HEK293 (cell line): ENCODE measurements around the gene CIB1.
A peak's percentile ranks its signal among the peaks of the same experiment; 100 is the strongest.

ENCODE experiments used
- ELK4 ChIP-seq: IDR thresholded peaks from 2 replicates; pipeline ENCODE4 v1.6.1; 2011; ENCODE audit warnings: mild to moderate bottlenecking, low read depth, low read length, borderline replicate concordance
- FEZF1 ChIP-seq: fragments of 450-650 bp; formaldehyde crosslinking; IDR thresholded peaks from 2 replicates; pipeline ENCODE4 v1.5.1; 2016; ENCODE audit warnings: missing biosample characterization, missing genetic modification characterization
- GLIS2 ChIP-seq: fragments of 450-650 bp; formaldehyde crosslinking; IDR thresholded peaks from 2 replicates; pipeline ENCODE4 v1.5.1; 2016; ENCODE audit warnings: missing biosample characterization, missing genetic modification characterization
- IKZF3 ChIP-seq: fragments of 450-650 bp; IDR thresholded peaks from 2 replicates; pipeline ENCODE4 v1.5.0; 2018; ENCODE audit warnings: missing biosample characterization, mild to moderate bottlenecking, missing genetic modification characterization, moderate library complexity
- MYNN ChIP-seq: fragments of 450-650 bp; formaldehyde crosslinking; IDR thresholded peaks from 2 replicates; pipeline ENCODE4 v1.5.1; 2016; ENCODE audit warnings: missing biosample characterization, missing genetic modification characterization, borderline replicate concordance
- PBX3 ChIP-seq: sonication (generic); formaldehyde crosslinking; IDR thresholded peaks from 2 replicates; pipeline ENCODE4 v1.8.1; 2022; ENCODE audit warnings: mild to moderate bottlenecking, moderate library complexity, missing genetic modification reagents
- PRDM10 ChIP-seq: fragments of 450-650 bp; formaldehyde crosslinking; IDR thresholded peaks from 2 replicates; pipeline ENCODE4 v1.5.1; 2016; ENCODE audit warnings: missing biosample characterization, missing genetic modification characterization
- SP3 ChIP-seq: fragments of 450-650 bp; formaldehyde crosslinking; IDR thresholded peaks from 2 replicates; pipeline ENCODE4 v1.5.1; 2016; ENCODE audit warnings: missing biosample characterization, missing genetic modification characterization
- ZBTB10 ChIP-seq: fragments of 450-650 bp; formaldehyde crosslinking; IDR thresholded peaks from 2 replicates; pipeline ENCODE4 v1.5.1; 2016; ENCODE audit warnings: missing biosample characterization, missing genetic modification characterization
- ZBTB17 ChIP-seq: fragments of 450-650 bp; formaldehyde crosslinking; IDR thresholded peaks from 2 replicates; pipeline ENCODE4 v1.5.1; 2016; ENCODE audit warnings: missing biosample characterization, missing genetic modification characterization
- ZBTB44 ChIP-seq: fragments of 450-650 bp; IDR thresholded peaks from 2 replicates; pipeline ENCODE4 v1.5.1; 2018; ENCODE audit warnings: missing biosample characterization, mild to moderate bottlenecking, missing genetic modification characterization
- ZEB2 ChIP-seq: fragments of 450-650 bp; formaldehyde crosslinking; IDR thresholded peaks from 2 replicates; pipeline ENCODE4 v1.5.1; 2016; ENCODE audit warnings: missing biosample characterization, missing genetic modification characterization
- ZNF148 ChIP-seq: fragments of 450-650 bp; formaldehyde crosslinking; IDR thresholded peaks from 2 replicates; pipeline ENCODE4 v1.5.0; 2017; ENCODE audit warnings: missing biosample characterization, missing genetic modification characterization, borderline replicate concordance
- ZNF223 ChIP-seq: fragments of 450-650 bp; formaldehyde crosslinking; IDR thresholded peaks from 2 replicates; pipeline ENCODE4 v1.5.1; 2016; ENCODE audit warnings: missing biosample characterization, missing genetic modification characterization
- ZNF280C ChIP-seq: fragments of 450-650 bp; formaldehyde crosslinking; IDR thresholded peaks from 2 replicates; pipeline ENCODE4 v1.5.1; 2016; ENCODE audit warnings: missing biosample characterization, missing genetic modification characterization
- ZNF354C ChIP-seq: fragments of 450-650 bp; formaldehyde crosslinking; IDR thresholded peaks from 2 replicates; pipeline ENCODE4 v1.5.1; 2016; ENCODE audit warnings: missing biosample characterization, missing genetic modification characterization, low read depth, borderline replicate concordance
- ZNF416 ChIP-seq: fragments of 450-650 bp; formaldehyde crosslinking; IDR thresholded peaks from 2 replicates; pipeline ENCODE4 v1.5.1; 2016; ENCODE audit warnings: missing biosample characterization, missing genetic modification characterization
- ZNF449 ChIP-seq: fragments of 450-650 bp; formaldehyde crosslinking; IDR thresholded peaks from 2 replicates; pipeline ENCODE4 v1.5.1; 2017; ENCODE audit warnings: missing biosample characterization, mild to moderate bottlenecking, missing genetic modification characterization, moderate library complexity
- ZNF501 ChIP-seq: fragments of 450-650 bp; formaldehyde crosslinking; IDR thresholded peaks from 2 replicates; pipeline ENCODE4 v1.5.1; 2016; ENCODE audit warnings: missing biosample characterization, missing genetic modification characterization
- ZNF549 ChIP-seq: fragments of 450-650 bp; IDR thresholded peaks from 2 replicates; pipeline ENCODE4 v1.5.1; 2018; ENCODE audit warnings: missing biosample characterization, missing genetic modification characterization, mild to moderate bottlenecking, inconsistent platforms, moderate library complexity
- ZNF585B ChIP-seq: fragments of 450-650 bp; formaldehyde crosslinking; IDR thresholded peaks from 2 replicates; pipeline ENCODE4 v1.5.1; 2016; ENCODE audit warnings: missing biosample characterization, missing genetic modification characterization
- ZNF837 ChIP-seq: fragments of 450-650 bp; formaldehyde crosslinking; IDR thresholded peaks from 2 replicates; pipeline ENCODE4 v1.5.1; 2016; ENCODE audit warnings: missing biosample characterization, missing genetic modification characterization

CIB1 gene

GRCh38 chr15:90249203-90249863 is 15.6 kb upstream of the CIB1 start, which contains the start of gene TTLL13 (continued):
- peak; percentile 46; the same call in 1 of the 2 replicates for TF ChIP-seq ZBTB17 (tag by site-specific recombination)
- no peak for TF ChIP-seq ZNF837 (tag by site-specific recombination)
- TF ChIP-seq PRDM10 (tag by site-specific recombination) = peak; percentile 96
- no peak for TF ChIP-seq MYNN (tag by site-specific recombination)
- peak; percentile 79 for TF ChIP-seq ZNF501 (tag by site-specific recombination)
- peak; percentile 73 for TF ChIP-seq ZNF223 (tag by site-specific recombination)
- no peak for TF ChIP-seq ZNF148 (tag by site-specific recombination)
- TF ChIP-seq SP3 (tag by site-specific recombination) = peak; percentile 59
- no peak for TF ChIP-seq ZNF585B (tag by site-specific recombination)
- 0 out of 2 replicates have a peak, but pooled peaks have one; percentile 39 for TF ChIP-seq IKZF3 (tag by site-specific recombination)
- TF ChIP-seq ZNF449 (tag by site-specific recombination) = no peak
- TF ChIP-seq FEZF1 (tag by site-specific recombination) = peak; percentile 92
- TF ChIP-seq ELK4 = no peak
- TF ChIP-seq ZNF416 (tag by site-specific recombination) = no peak
- TF ChIP-seq PBX3 (CRISPR knock-in tag) = no peak
- 0 out of 2 replicates have a peak, but pooled peaks have one; percentile 7 for TF ChIP-seq ZBTB44 (tag by site-specific recombination)
- TF ChIP-seq ZEB2 (tag by site-specific recombination) = 0 out of 2 replicates have a peak, but pooled peaks have one; percentile 40
- no peak for TF ChIP-seq ZNF549
- peak; percentile 64 for TF ChIP-seq ZBTB10 (tag by site-specific recombination)
- TF ChIP-seq ZNF280C (tag by site-specific recombination) = no peak
- no peak for TF ChIP-seq ZNF354C (tag by site-specific recombination)
- peak; percentile 95 for TF ChIP-seq GLIS2 (tag by site-specific recombination)
